Endodermal cell (in vitro differentiated cells): ENCODE measurements around the gene PAH. TPM values are rescaled to one million over a fixed set of nuclear protein-coding genes. Genes with fewer than 3 reads are reported as not detected.

Experiments used
- DNase-seq: peaks from one replicate; pipeline ENCODE4 v3.0.0-alpha.2; 2017
- H3K27ac ChIP-seq: 2 replicates; pipeline ENCODE4 v1.5.1; 2013; ENCODE audit warnings: mild to moderate bottlenecking, low read depth, low read length, moderate library complexity
- H3K27me3 ChIP-seq: 2 replicates; pipeline ENCODE4 v1.6.1; 2013; ENCODE audit warnings: mild to moderate bottlenecking, low read length, moderate library complexity; ENCODE audit not compliant: insufficient read depth, control insufficient read depth, poor library complexity, severe bottlenecking
- H3K36me3 ChIP-seq: 2 replicates; pipeline ENCODE4 v1.7.0; 2013; ENCODE audit warnings: mild to moderate bottlenecking, low read length, moderate library complexity; ENCODE audit not compliant: control insufficient read depth, insufficient read depth
- H3K4me1 ChIP-seq: one replicate; pipeline ENCODE4 v1.7.0; 2013; ENCODE audit warnings: low read length; ENCODE audit not compliant: control insufficient read depth, insufficient read depth
- H3K4me3 ChIP-seq: 2 replicates; pipeline ENCODE4 v1.5.1; 2013; ENCODE audit warnings: mild to moderate bottlenecking, low read length, moderate library complexity
- H3K9ac ChIP-seq: 2 replicates; pipeline ENCODE4 v1.6.1; 2013; ENCODE audit warnings: mild to moderate bottlenecking, low read length, moderate library complexity; ENCODE audit not compliant: poor library complexity, severe bottlenecking; ENCODE audit errors: extremely low read depth
- H3K9me3 ChIP-seq: 2 replicates; pipeline ENCODE4 v1.6.1; 2013; ENCODE audit warnings: mild to moderate bottlenecking, low read length, moderate library complexity; ENCODE audit not compliant: control insufficient read depth
- H3K27ac Mint-ChIP-seq: 2 replicates; pipeline ENCODE4 v1.8.0; 2020; ENCODE audit warnings: mixed read lengths
- H3K27me3 Mint-ChIP-seq: 2 replicates; pipeline ENCODE4 v1.8.0; 2021; ENCODE audit warnings: mild to moderate bottlenecking, mixed read lengths; ENCODE audit not compliant: insufficient read depth
- H3K36me3 Mint-ChIP-seq: 2 replicates; pipeline ENCODE4 v1.8.0; 2020; ENCODE audit warnings: low read depth, mixed read lengths
- H3K4me1 Mint-ChIP-seq: 2 replicates; pipeline ENCODE4 v1.8.0; 2020; ENCODE audit warnings: mixed read lengths
- H3K4me3 Mint-ChIP-seq: 2 replicates; pipeline ENCODE4 v1.8.0; 2020; ENCODE audit warnings: mild to moderate bottlenecking, moderate library complexity, mixed read lengths
- H3K9me3 Mint-ChIP-seq: 2 replicates; pipeline ENCODE4 v1.8.0; 2020; ENCODE audit warnings: mild to moderate bottlenecking, mixed read lengths
- CTCF ChIP-seq: fragments of 200-600 bp; sonication (generic); conservative IDR thresholded peaks from 2 replicates; pipeline ENCODE4 v1.5.0; 2021; ENCODE audit warnings: antibody characterized with exemption, mild to moderate bottlenecking
- WGBS, 2 experiments: methylation state at CpG; one replicate each; pipeline versions ENCODE4 v1.1.5 to v1.1.7; 2013; ENCODE audit warnings: missing lambda C conversion rate in 2 of 2, mixed read lengths in 1 of 2; ENCODE audit not compliant: insufficient coverage in 1 of 2, insufficient read length in 1 of 2; 5-methylcytosine and 5-hydroxymethylcytosine counted together
- total RNA-seq, 2 donors: library from RNA; stranded (reverse); fragmentation: NEBNext Ultra II Directional in 1 of 2; extraction: Animal tissue kit (Norgen Biotek cat#: 25700) in 1 of 2; gene quantifications; 2 replicates in 1 of 2; 3 replicates in 1 of 2; pipeline ENCODE4 v1.2.1, GENCODE V29; 2021

The PAH gene
- total RNA-seq, 2 donors from 2014 or later, result 1.5 to 1.9 TPM

GRCh38 chr12:102862486-102862885 lies 54.6 kb downstream of the PAH start:
- H3K9me3 ChIP-seq, result no peaks in the 10 kb centered on the region
- H3K9ac ChIP-seq, result no peak overlapping the region
- no peak for DNase-seq
- no peak overlapping the region for H3K4me3 Mint-ChIP-seq
- H3K27me3 Mint-ChIP-seq, result peaks cover 7% of the 10 kb centered on the region
- WGBS, 2 experiments, result 85 to 89% methylated on average over 2 of the region's 2 CpGs
- no peaks in the 10 kb centered on the region for H3K27me3 ChIP-seq
- H3K27ac Mint-ChIP-seq, result no peak overlapping the region
- H3K27ac ChIP-seq, result no peak overlapping the region
- no peaks in the 10 kb centered on the region for H3K4me1 ChIP-seq
- TF ChIP-seq CTCF, result no peak
- H3K4me1 Mint-ChIP-seq, result no peaks in the 10 kb centered on the region
- H3K36me3 ChIP-seq, result no peaks in the 10 kb centered on the region
- H3K4me3 ChIP-seq, result no peak overlapping the region
- H3K9me3 Mint-ChIP-seq, result peaks cover 13% of the 10 kb centered on the region
- H3K36me3 Mint-ChIP-seq, result no peaks in the 10 kb centered on the region

- DNase-seq, result no peak
- Mint-ChIP-seq H3K4me3 (no peak overlapping the region), H3K4me1 (peaks cover 10% of the 10 kb centered on the region), H3K9me3 (peaks cover 4% of the 10 kb centered on the region), H3K27ac (no peak overlapping the region), H3K36me3 (no peaks in the 10 kb centered on the region), H3K27me3 (peaks cover 3% of the 10 kb centered on the region)
- Histone ChIP-seq H3K4me3 (no peak overlapping the region), H3K4me1 (peaks cover 14% of the 10 kb centered on the region), H3K9ac (no peak overlapping the region), H3K36me3 (no peaks in the 10 kb centered on the region), H3K27ac (no peak overlapping the region), H3K27me3 (no peaks in the 10 kb centered on the region), H3K9me3 (no peaks in the 10 kb centered on the region)
- 91 to 100% methylated on average over 1 to 2 of the region's 2 CpGs for WGBS, 2 experiments
- no peak for TF ChIP-seq CTCF
Measured at GRCh38 chr12:102851246-102851645, 65.8 kb downstream of the PAH start.

GRCh38 chr12:102849722-102850447 lies 67.2 kb downstream of the PAH start:
- no peak overlapping the region for H3K9ac ChIP-seq
- no peaks in the 10 kb centered on the region for H3K9me3 ChIP-seq
- Mint-ChIP-seq H3K27me3 (peaks cover 3% of the 10 kb centered on the region), H3K4me3 (no peak overlapping the region), H3K9me3 (no peaks in the 10 kb centered on the region), H3K36me3 (no peaks in the 10 kb centered on the region), H3K4me1 (peaks cover 10% of the 10 kb centered on the region), H3K27ac (no peak overlapping the region)
- no peak overlapping the region for H3K4me3 ChIP-seq
- no peaks in the 10 kb centered on the region for H3K27me3 ChIP-seq
- H3K4me1 ChIP-seq, result peaks cover 14% of the 10 kb centered on the region
- no peaks in the 10 kb centered on the region for H3K36me3 ChIP-seq
- no peak overlapping the region for H3K27ac ChIP-seq
- 83% methylated on average over 2 to 4 of the region's 4 CpGs for WGBS, 2 experiments
- no peak for TF ChIP-seq CTCF
- DNase-seq, result no peak
